Liver (tissue), 9 donors: Measurements from ENCODE around the gene RNPEP. TPM values are rescaled to one million over a fixed set of nuclear protein-coding genes. Genes with fewer than 3 reads are reported as not detected.

ENCODE experiments used
- DNase-seq: peaks from one replicate; pipeline ENCODE4 v3.0.0-alpha.2; 2017; ENCODE audit warnings: low spot score
- H3K27ac ChIP-seq, 2 donors: one replicate each; pipeline ENCODE4 v1.7.0; 2013; ENCODE audit warnings: inconsistent platforms in 2 of 2, low read length in 2 of 2, control low read depth in 1 of 2, low read depth in 1 of 2, mild to moderate bottlenecking in 1 of 2
- H3K27me3 ChIP-seq, 4 donors: one replicate each; pipeline versions ENCODE4 v1.6.1 to v1.7.0; 2013; ENCODE audit warnings: low read length in 3 of 4, inconsistent platforms in 1 of 4, mild to moderate bottlenecking in 1 of 4, moderate library complexity in 1 of 4; ENCODE audit not compliant: control insufficient read depth in 4 of 4, insufficient read depth in 4 of 4
- H3K36me3 ChIP-seq, 4 donors: one replicate each; pipeline versions ENCODE4 v1.6.1 to v1.7.0; 2013; ENCODE audit warnings: low read length in 3 of 4, mild to moderate bottlenecking in 3 of 4, low read depth in 1 of 4, moderate library complexity in 1 of 4; ENCODE audit not compliant: control insufficient read depth in 4 of 4, insufficient read depth in 3 of 4
- H3K4me1 ChIP-seq, 4 donors: one replicate each; pipeline versions ENCODE4 v1.6.1 to v1.7.0; 2013; ENCODE audit warnings: low read length in 3 of 4, mild to moderate bottlenecking in 3 of 4, moderate library complexity in 1 of 4; ENCODE audit not compliant: control insufficient read depth in 4 of 4, insufficient read depth in 4 of 4
- H3K4me3 ChIP-seq, 3 donors: one replicate each; pipeline versions ENCODE4 v1.6.1 to v1.7.0; 2013; ENCODE audit warnings: low read length in 3 of 3, control low read depth in 1 of 3, low read depth in 1 of 3, mild to moderate bottlenecking in 1 of 3
- H3K9ac ChIP-seq, 2 donors: one replicate each; pipeline ENCODE4 v1.7.0; 2013; ENCODE audit warnings: low read length in 2 of 2, mild to moderate bottlenecking in 2 of 2, moderate library complexity in 2 of 2, control low read depth in 1 of 2, low read depth in 1 of 2
- H3K9me3 ChIP-seq, 4 donors: one replicate each; pipeline versions ENCODE4 v1.6.1 to v1.7.0; 2013; ENCODE audit warnings: low read length in 3 of 4; ENCODE audit not compliant: control insufficient read depth in 4 of 4
- ATF3 ChIP-seq: IDR thresholded peaks from 2 replicates; pipeline ENCODE4 v1.6.1; 2016; ENCODE audit warnings: antibody characterized with exemption
- CTCF ChIP-seq: fragments of 150-350 bp; IDR thresholded peaks from 2 replicates; pipeline ENCODE4 v1.5.1; 2017; ENCODE audit warnings: improper control_type of control experiment, low read depth, low read length; ENCODE audit not compliant: missing input control
- EGR1 ChIP-seq, 2 donors: IDR thresholded peaks; 2 replicates each; pipeline ENCODE4 v1.6.1; 2016 to 2018; ENCODE audit warnings: antibody characterized with exemption in 2 of 2, low read depth in 2 of 2
- FOXA1 ChIP-seq: IDR thresholded peaks from 2 replicates; pipeline ENCODE4 v1.6.1; 2016; ENCODE audit warnings: antibody characterized with exemption
- FOXA2 ChIP-seq: IDR thresholded peaks from 2 replicates; pipeline ENCODE4 v1.6.1; 2016; ENCODE audit warnings: antibody characterized with exemption
- GABPA ChIP-seq, 2 donors: IDR thresholded peaks in 1 of 2; conservative IDR thresholded peaks in 1 of 2; 2 replicates each; pipeline ENCODE4 v1.6.1; 2016; ENCODE audit warnings: antibody characterized with exemption in 2 of 2, mild to moderate bottlenecking in 1 of 2, moderate library complexity in 1 of 2
- HNF4A ChIP-seq, 2 donors: conservative IDR thresholded peaks; 2 replicates each; pipeline ENCODE4 v1.6.1; 2016; ENCODE audit warnings: antibody characterized with exemption in 2 of 2, mild to moderate bottlenecking in 2 of 2
- HNF4G ChIP-seq: IDR thresholded peaks from 2 replicates; pipeline ENCODE4 v1.6.1; 2016; ENCODE audit warnings: antibody characterized with exemption
- JUND ChIP-seq, 2 donors: IDR thresholded peaks; 2 replicates each; pipeline ENCODE4 v1.6.1; 2016; ENCODE audit warnings: antibody characterized with exemption in 2 of 2
- NR2F2 ChIP-seq: IDR thresholded peaks from 2 replicates; pipeline ENCODE4 v1.6.1; 2016; ENCODE audit warnings: antibody characterized with exemption
- RAD21 ChIP-seq, 2 donors: IDR thresholded peaks; 2 replicates each; pipeline ENCODE4 v1.6.1; 2016; ENCODE audit warnings: antibody characterized with exemption in 2 of 2, mild to moderate bottlenecking in 2 of 2
- RXRA ChIP-seq, 2 donors: IDR thresholded peaks; 2 replicates each; pipeline ENCODE4 v1.6.1; 2017 to 2018; ENCODE audit warnings: antibody characterized with exemption in 2 of 2, mild to moderate bottlenecking in 1 of 2
- SP1 ChIP-seq: IDR thresholded peaks from 2 replicates; pipeline ENCODE4 v1.6.1; 2018; ENCODE audit warnings: antibody characterized with exemption, mild to moderate bottlenecking
- TAF1 ChIP-seq: conservative IDR thresholded peaks from 2 replicates; pipeline ENCODE4 v1.6.1; 2016; ENCODE audit warnings: antibody characterized with exemption, mild to moderate bottlenecking
- YY1 ChIP-seq: IDR thresholded peaks from 2 replicates; pipeline ENCODE4 v1.6.1; 2016; ENCODE audit warnings: antibody characterized with exemption, mild to moderate bottlenecking
- ZBTB33 ChIP-seq: IDR thresholded peaks from 2 replicates; pipeline ENCODE4 v1.6.1; 2016; ENCODE audit warnings: antibody characterized with exemption
- WGBS: extraction: QIAGEN DNeasy Blood & Tissue Kit; methylation state at CpG from one replicate; pipeline ENCODE4 v1.1.7; 2013; 5-methylcytosine and 5-hydroxymethylcytosine counted together
- polyA plus RNA-seq, 2 donors: library from polyadenylated mRNA; stranded (reverse) in 1 of 2; unstranded in 1 of 2; fragments of 200-250 nt in 1 of 2; fragments of >200 nt in 1 of 2; fragmentation: Nextera tagmentation in 1 of 2; extraction: Ambion mirVana in 1 of 2; gene quantifications; one replicate each; pipeline versions ENCODE4 v1.2.1 to v1.2.3, GENCODE V29; 2013 to 2015
- total RNA-seq, 2 donors: library from RNA; depleted of rRNA; stranded (reverse); fragments of >200 nt; gene quantifications; one replicate each; pipeline ENCODE4 v1.2.3, GENCODE V29; 2014
- TF ChIP-seq, protein P1 (sequence below): IDR thresholded peaks from 2 replicates; pipeline ENCODE4 v1.6.1; 2016; ENCODE audit warnings: antibody characterized with exemption
- TF ChIP-seq, protein P2 (sequence below): IDR thresholded peaks from 2 replicates; pipeline ENCODE4 v1.6.1; 2016; ENCODE audit warnings: antibody characterized with exemption, mild to moderate bottlenecking
- donor health status: healthy.
- donor health status: healthy.
- donor health status: healthy.
- donor health status: healthy.
- donor health status: healthy.

The RNPEP gene
- total and polyA plus RNA-seq, 4 donors = 16.3 to 26.5 (median 21.0) TPM

- peak overlapping the region; percentile 40 to 93 (median 79) for H3K4me3 ChIP-seq
- no peaks in the 10 kb centered on the region for H3K9me3 ChIP-seq
- H3K4me1 ChIP-seq = peaks cover 6 to 21% (median 13%) of the 10 kb centered on the region in 4 donors
- peak overlapping the region in 1 of 2 donors; percentile 48 for H3K9ac ChIP-seq
- no peak for DNase-seq
- H3K36me3 ChIP-seq = no peaks in the 10 kb centered on the region
- WGBS = 7% methylated on average over 11 of the region's 11 CpGs
- no peaks in the 10 kb centered on the region for H3K27me3 ChIP-seq
- peak overlapping the region; percentile 73 to 89 for H3K27ac ChIP-seq
- TF ChIP-seq SP1 (peak; percentile 25), FOXA2 (no peak), RXRA (IDR thresholded peaks at IDR 0.05) (peak; percentile 54 to 86), JUND (IDR thresholded peaks at IDR 0.05) (peak in 1 of 2 donors; percentile 16), TAF1 (no peak), GABPA (IDR thresholded peaks at IDR 0.05 in 1 of 2, conservative IDR thresholded peaks at IDR 0.05 in 1 of 2) (peak in 1 of 2 donors; percentile 33), FOXA1 (no peak), HNF4A (conservative IDR thresholded peaks at IDR 0.05) (peak; percentile 77 to 95), ZBTB33 (no peak), RAD21 (IDR thresholded peaks at IDR 0.05) (no peak), EGR1 (IDR thresholded peaks at IDR 0.05; ENCODE audit: low read depth in 2 of 2) (no peak), NR2F2 (peak; percentile 35), ATF3 (no peak), YY1 (peak; percentile 90), HNF4G (no peak), CTCF (no peak)
- TF ChIP-seq, protein P1, sequence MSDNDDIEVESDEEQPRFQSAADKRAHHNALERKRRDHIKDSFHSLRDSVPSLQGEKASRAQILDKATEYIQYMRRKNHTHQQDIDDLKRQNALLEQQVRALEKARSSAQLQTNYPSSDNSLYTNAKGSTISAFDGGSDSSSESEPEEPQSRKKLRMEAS = peak; percentile 64
- TF ChIP-seq, protein P2, sequence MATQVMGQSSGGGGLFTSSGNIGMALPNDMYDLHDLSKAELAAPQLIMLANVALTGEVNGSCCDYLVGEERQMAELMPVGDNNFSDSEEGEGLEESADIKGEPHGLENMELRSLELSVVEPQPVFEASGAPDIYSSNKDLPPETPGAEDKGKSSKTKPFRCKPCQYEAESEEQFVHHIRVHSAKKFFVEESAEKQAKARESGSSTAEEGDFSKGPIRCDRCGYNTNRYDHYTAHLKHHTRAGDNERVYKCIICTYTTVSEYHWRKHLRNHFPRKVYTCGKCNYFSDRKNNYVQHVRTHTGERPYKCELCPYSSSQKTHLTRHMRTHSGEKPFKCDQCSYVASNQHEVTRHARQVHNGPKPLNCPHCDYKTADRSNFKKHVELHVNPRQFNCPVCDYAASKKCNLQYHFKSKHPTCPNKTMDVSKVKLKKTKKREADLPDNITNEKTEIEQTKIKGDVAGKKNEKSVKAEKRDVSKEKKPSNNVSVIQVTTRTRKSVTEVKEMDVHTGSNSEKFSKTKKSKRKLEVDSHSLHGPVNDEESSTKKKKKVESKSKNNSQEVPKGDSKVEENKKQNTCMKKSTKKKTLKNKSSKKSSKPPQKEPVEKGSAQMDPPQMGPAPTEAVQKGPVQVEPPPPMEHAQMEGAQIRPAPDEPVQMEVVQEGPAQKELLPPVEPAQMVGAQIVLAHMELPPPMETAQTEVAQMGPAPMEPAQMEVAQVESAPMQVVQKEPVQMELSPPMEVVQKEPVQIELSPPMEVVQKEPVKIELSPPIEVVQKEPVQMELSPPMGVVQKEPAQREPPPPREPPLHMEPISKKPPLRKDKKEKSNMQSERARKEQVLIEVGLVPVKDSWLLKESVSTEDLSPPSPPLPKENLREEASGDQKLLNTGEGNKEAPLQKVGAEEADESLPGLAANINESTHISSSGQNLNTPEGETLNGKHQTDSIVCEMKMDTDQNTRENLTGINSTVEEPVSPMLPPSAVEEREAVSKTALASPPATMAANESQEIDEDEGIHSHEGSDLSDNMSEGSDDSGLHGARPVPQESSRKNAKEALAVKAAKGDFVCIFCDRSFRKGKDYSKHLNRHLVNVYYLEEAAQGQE = peak; percentile 81
Observed at GRCh38 chr1:201983380-201983805, 945 bp downstream of the RNPEP start.
